ENCODE measurements around the gene KHNYN.

KHNYN gene

DNA sequence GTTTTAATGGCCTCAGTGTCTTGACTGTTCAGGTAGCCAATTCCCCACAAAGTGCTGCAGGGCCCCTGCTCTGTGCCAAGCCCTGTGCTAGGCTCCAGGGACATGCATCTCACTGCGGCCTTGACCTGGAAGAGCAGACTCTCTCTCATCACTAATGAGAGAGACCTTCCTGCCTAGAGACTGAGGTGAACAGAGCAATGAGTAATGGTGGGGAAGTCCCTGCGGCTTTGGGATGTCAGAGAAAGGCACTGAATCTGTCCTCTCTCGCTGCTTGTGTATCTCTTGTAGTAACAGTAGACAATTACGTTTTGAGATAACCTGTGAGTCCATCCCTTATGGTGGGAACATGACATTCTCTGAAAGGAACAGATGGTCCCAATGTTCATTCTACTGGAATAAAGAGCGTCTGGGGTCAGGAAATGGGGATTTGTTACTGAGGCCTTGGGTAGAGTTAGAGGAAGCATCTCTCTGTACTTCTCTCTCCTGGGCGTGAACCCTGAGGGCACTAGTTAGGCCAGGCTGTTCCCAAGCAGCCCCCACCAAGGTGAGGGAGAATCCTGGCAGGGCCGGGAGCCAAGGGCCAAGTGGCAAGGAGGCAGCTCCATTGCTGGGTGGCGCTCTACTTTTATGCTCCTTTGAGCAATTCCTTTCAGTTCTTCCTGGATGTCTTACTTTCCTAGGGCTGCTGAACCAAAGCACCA, 48.2 kb upstream of the KHNYN start:
- TF ChIP-seq ZNF549 (tag by site-specific recombination; IDR thresholded peaks at IDR 0.05) = no peak
- no peak for TF ChIP-seq ZNF658 (tag by site-specific recombination; IDR thresholded peaks at IDR 0.05)
- no peak for TF ChIP-seq ZNF19 (tag by site-specific recombination; IDR thresholded peaks at IDR 0.05; ENCODE audit: low read depth)
- no peak for TF ChIP-seq YY1 (tag by site-specific recombination; IDR thresholded peaks at IDR 0.05)
- no peak for TF ChIP-seq MZF1 (tag by site-specific recombination; IDR thresholded peaks at IDR 0.05; ENCODE audit: borderline replicate concordance)
- no peak for TF ChIP-seq KLF9 (tag by site-specific recombination; IDR thresholded peaks at IDR 0.05; ENCODE audit: low read depth)
- no peak for TF ChIP-seq HOXA7 (CRISPR knock-in tag; IDR thresholded peaks at IDR 0.05; ENCODE audit: borderline replicate concordance)
- no peak for TF ChIP-seq GLI4 (tag by site-specific recombination; IDR thresholded peaks at IDR 0.05)
- TF ChIP-seq, protein P1, sequence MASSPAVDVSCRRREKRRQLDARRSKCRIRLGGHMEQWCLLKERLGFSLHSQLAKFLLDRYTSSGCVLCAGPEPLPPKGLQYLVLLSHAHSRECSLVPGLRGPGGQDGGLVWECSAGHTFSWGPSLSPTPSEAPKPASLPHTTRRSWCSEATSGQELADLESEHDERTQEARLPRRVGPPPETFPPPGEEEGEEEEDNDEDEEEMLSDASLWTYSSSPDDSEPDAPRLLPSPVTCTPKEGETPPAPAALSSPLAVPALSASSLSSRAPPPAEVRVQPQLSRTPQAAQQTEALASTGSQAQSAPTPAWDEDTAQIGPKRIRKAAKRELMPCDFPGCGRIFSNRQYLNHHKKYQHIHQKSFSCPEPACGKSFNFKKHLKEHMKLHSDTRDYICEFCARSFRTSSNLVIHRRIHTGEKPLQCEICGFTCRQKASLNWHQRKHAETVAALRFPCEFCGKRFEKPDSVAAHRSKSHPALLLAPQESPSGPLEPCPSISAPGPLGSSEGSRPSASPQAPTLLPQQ (tag by site-specific recombination; IDR thresholded peaks at IDR 0.05) = no peak
- no peak for TF ChIP-seq KLF10 (tag by site-specific recombination; IDR thresholded peaks at IDR 0.05)
- no peak for TF ChIP-seq SP2 (tag by site-specific recombination; IDR thresholded peaks at IDR 0.05)
- no peak for TF ChIP-seq KLF8 (tag by site-specific recombination; IDR thresholded peaks at IDR 0.05)
- no peak for TF ChIP-seq REPIN1 (tag by site-specific recombination; IDR thresholded peaks at IDR 0.05; ENCODE audit: low read depth)
- TF ChIP-seq ZNF843 (tag by site-specific recombination; IDR thresholded peaks at IDR 0.05) = no peak
- POLR2A ChIA-PET = interaction anchor here (1.9 kb wide), 1 partner anchor 48 kb away, joined by 4 read pairs; the partner anchor contains the start of genes CBLN3 and KHNYN
- Histone ChIP-seq H3K36me3 (ENCODE audit: control insufficient read depth in 2 of 2, insufficient read depth in 1 of 2, low read length in 2 of 2) (peaks cover 0 to 9% of the 10 kb centered on the region in 2 experiments; a peak in 1 of 3 replicates), H3K9me3 (ENCODE audit: control insufficient read depth, insufficient read depth, low read depth, low read length) (no peaks in the 10 kb centered on the region), H3K4me1 (ENCODE audit: control insufficient read depth, insufficient read depth, low read length) (peaks cover 8% of the 10 kb centered on the region), H3K4me3 (ENCODE audit: low read depth, low read length) (no peak overlapping the region), H3K27ac (ENCODE audit: extremely low read depth, low read depth, low read length) (no peak overlapping the region)
- CTCF ChIA-PET = interaction anchor here (0.9 to 3.0 kb wide), 5 partner anchors 16 to 50 kb away, joined by 3 to 21 read pairs (median 4); partner anchors contain the start of genes CBLN3 and KHNYN

DNA sequence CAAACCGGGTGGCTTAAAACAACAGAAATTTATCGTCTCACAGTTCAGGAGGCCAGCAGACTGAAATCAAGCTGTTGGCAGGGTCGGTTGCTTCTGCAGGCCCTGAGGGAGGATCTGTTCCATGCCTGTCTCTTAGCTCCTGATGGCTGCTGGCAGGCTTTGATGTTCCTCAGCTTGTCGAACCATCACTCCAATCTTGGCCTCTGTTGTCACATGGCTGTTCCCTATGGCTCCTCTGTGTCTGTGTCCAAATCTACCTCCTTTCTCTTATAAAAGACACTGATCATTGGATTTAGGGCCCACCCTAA, 47.7 kb upstream of the KHNYN start:
- no peaks in the 10 kb centered on the region for H3K9me3 ChIP-seq (ENCODE audit: control insufficient read depth, insufficient read depth, low read depth, low read length)
- H3K4me1 ChIP-seq (ENCODE audit: control insufficient read depth, insufficient read depth, low read length) = peaks cover 7% of the 10 kb centered on the region
- H3K36me3 ChIP-seq (ENCODE audit: control insufficient read depth in 2 of 2, insufficient read depth in 1 of 2, low read length in 2 of 2) = peaks cover 0 to 4% of the 10 kb centered on the region in 2 experiments; a peak in 1 of 3 replicates
- H3K27ac ChIP-seq (ENCODE audit: extremely low read depth, low read depth, low read length) = no peak overlapping the region
- TF ChIP-seq SALL2 (tag by site-specific recombination; IDR thresholded peaks at IDR 0.05; ENCODE audit: borderline replicate concordance) (no peak), ZNF350 (tag by site-specific recombination; IDR thresholded peaks at IDR 0.05) (no peak), ZFP3 (tag by site-specific recombination; IDR thresholded peaks at IDR 0.05; ENCODE audit: low read depth) (no peak), ZBTB8A (tag by site-specific recombination; IDR thresholded peaks at IDR 0.05) (no peak), ZNF473 (tag by site-specific recombination; IDR thresholded peaks at IDR 0.05) (no peak), ZNF221 (tag by site-specific recombination; IDR thresholded peaks at IDR 0.05; ENCODE audit: borderline replicate concordance) (no peak), KLF16 (tag by site-specific recombination; IDR thresholded peaks at IDR 0.05) (no peak), ZNF48 (tag by site-specific recombination; IDR thresholded peaks at IDR 0.05) (no peak), YY2 (tag by site-specific recombination; IDR thresholded peaks at IDR 0.05) (no peak), KLF1 (tag by site-specific recombination; IDR thresholded peaks at IDR 0.05) (no peak), ZNF175 (tag by site-specific recombination; IDR thresholded peaks at IDR 0.05) (no peak)
- H3K4me3 ChIP-seq (ENCODE audit: low read depth, low read length) = no peak overlapping the region
- CTCF ChIA-PET = interaction anchor here (0.9 to 1.7 kb wide), 4 partner anchors 17 to 60 kb away, joined by 3 to 10 read pairs (median 4); no protein-coding TSS in a partner anchor
- POLR2A ChIA-PET = interaction anchor here (1.9 kb wide), 1 partner anchor 48 kb away, joined by 4 read pairs; the partner anchor contains the start of genes CBLN3 and KHNYN

Measured in HEK293 (cell line).